ENCODE results near the gene CAMK1D. TPM values are rescaled to one million over a fixed set of nuclear protein-coding genes. Genes with fewer than 3 reads are reported as not detected.
"Not testable (repeated sequence)": the region's sequence is repeated elsewhere in the genome, so short reads cannot be mapped to it uniquely, and the experiment has no call there.

Gene CAMK1D
- total RNA-seq, 1 experiment from 2014 or later = 6.3 TPM

- H3K4me2 ChIP-seq (ENCODE audit: insufficient read depth, insufficient read length, low read length) = no peak overlapping the region
- no peaks in the 10 kb centered on the region for H3K27me3 ChIP-seq (ENCODE audit: insufficient read depth, low read length)
- no peaks in the 10 kb centered on the region for H3K4me1 Mint-ChIP-seq
- H3K18ac ChIP-seq (ENCODE audit: insufficient read length, low read depth, low read length) = no peak overlapping the region
- no peak overlapping the region for H3K56ac ChIP-seq (ENCODE audit: insufficient read length, low read depth, low read length)
- no peaks in the 10 kb centered on the region for H4K20me1 ChIP-seq (ENCODE audit: control insufficient read depth, insufficient read depth, insufficient read length)
- no peak overlapping the region for H3T11ph ChIP-seq (ENCODE audit: low read length)
- peaks cover 0 to 2% of the 10 kb centered on the region in 2 experiments; a peak in 3 of 5 replicates for H3K9me3 Mint-ChIP-seq
- TF ChIP-seq CTCF (conservative IDR thresholded peaks at IDR 0.05) = no peak
- H2AK5ac ChIP-seq (ENCODE audit: insufficient read length, low read length) = no peak overlapping the region
- H3K23ac ChIP-seq (ENCODE audit: insufficient read length, low read depth, low read length) = no peak overlapping the region
- H2AFZ ChIP-seq (ENCODE audit: low read length) = no peak overlapping the region
- no peak overlapping the region for H2BK15ac ChIP-seq (ENCODE audit: low read depth, low read length)
- no peak overlapping the region for H3K4me3 Mint-ChIP-seq
- no peaks in the 10 kb centered on the region for H3K36me3 Mint-ChIP-seq (ENCODE audit: insufficient read depth in 1 of 3, low read depth in 3 of 3)
- peak overlapping the region in 1 of 3 experiments; percentile 18; a peak in 1 of 7 replicates for H3K27ac Mint-ChIP-seq
- H3K79me2 ChIP-seq (ENCODE audit: insufficient read depth, low read length) = no peaks in the 10 kb centered on the region
- H3K23me2 ChIP-seq (ENCODE audit: insufficient read length, low read depth, low read length, poor library complexity, severe bottlenecking) = no peaks in the 10 kb centered on the region
- H3K27ac ChIP-seq (ENCODE audit: insufficient read length, low read depth, low read length) = no peak overlapping the region
- H3K9ac ChIP-seq (ENCODE audit: extremely low read depth, insufficient read length, low read length) = no peak overlapping the region
- no peak overlapping the region for H4K8ac ChIP-seq (replicated peaks; ENCODE audit: insufficient read length, low read depth, low read length)
- H3K4me1 ChIP-seq (ENCODE audit: insufficient read depth, low read length) = no peaks in the 10 kb centered on the region
- no peaks in the 10 kb centered on the region for H3K79me1 ChIP-seq (ENCODE audit: insufficient read depth, low read depth, low read length, poor library complexity, severe bottlenecking)
- peaks cover 21% of the 10 kb centered on the region for H3K27me3 Mint-ChIP-seq (ENCODE audit: low read depth)
- no peak overlapping the region for H2BK20ac ChIP-seq (ENCODE audit: low read depth, low read length, poor library complexity, severe bottlenecking)
- no peak overlapping the region for H4K5ac ChIP-seq (ENCODE audit: insufficient read length, low read depth, low read length)
- no peak overlapping the region for H2BK120ac ChIP-seq (ENCODE audit: low read depth, low read length, poor library complexity, severe bottlenecking)
- WGBS (ENCODE audit: extremely low coverage, insufficient read length, low lambda C conversion rate) = no CpG with 5 or more reads among the region's 3 CpGs
- no peak overlapping the region for H4K91ac ChIP-seq (ENCODE audit: insufficient read length, low read depth, low read length)
- H3K14ac ChIP-seq (ENCODE audit: insufficient read depth, low read length) = no peak overlapping the region
- no peak overlapping the region for H2BK12ac ChIP-seq (ENCODE audit: insufficient read length, low read depth, low read length)
- no peak overlapping the region for H2BK5ac ChIP-seq (ENCODE audit: insufficient read length, low read length)
- no peak overlapping the region for H3K4ac ChIP-seq (ENCODE audit: low read depth, low read length)
- DNase-seq = no peak
- H3K9me3 ChIP-seq (ENCODE audit: control insufficient read depth, low read depth, low read length) = no peaks in the 10 kb centered on the region
Measured at GRCh38 chr10:12862459-12862858, 513.1 kb downstream of the CAMK1D start.

GRCh38 chr10:12865515-12865914 is 516.2 kb downstream of the CAMK1D start:
- H2BK5ac ChIP-seq (ENCODE audit: insufficient read length, low read length); H3K79me2 ChIP-seq (ENCODE audit: insufficient read depth, low read length); DNase-seq; H3K18ac ChIP-seq (ENCODE audit: insufficient read length, low read depth, low read length); H3K4ac ChIP-seq (ENCODE audit: low read depth, low read length); H3K27me3 Mint-ChIP-seq (ENCODE audit: low read depth); H3K4me3 Mint-ChIP-seq; H3K9ac ChIP-seq (ENCODE audit: extremely low read depth, insufficient read length, low read length); H3K4me1 ChIP-seq (ENCODE audit: insufficient read depth, low read length); H2AK5ac ChIP-seq (ENCODE audit: insufficient read length, low read length); H3K27ac ChIP-seq (ENCODE audit: insufficient read length, low read depth, low read length); H3K4me2 ChIP-seq (ENCODE audit: insufficient read depth, insufficient read length, low read length); H3K27ac Mint-ChIP-seq; H4K91ac ChIP-seq (ENCODE audit: insufficient read length, low read depth, low read length); H3K9me3 Mint-ChIP-seq; H2BK20ac ChIP-seq (ENCODE audit: low read depth, low read length, poor library complexity, severe bottlenecking); H3K27me3 ChIP-seq (ENCODE audit: insufficient read depth, low read length); H4K8ac ChIP-seq (replicated peaks; ENCODE audit: insufficient read length, low read depth, low read length); H2AFZ ChIP-seq (ENCODE audit: low read length); H4K5ac ChIP-seq (ENCODE audit: insufficient read length, low read depth, low read length); H3K36me3 Mint-ChIP-seq (ENCODE audit: insufficient read depth in 1 of 3, low read depth in 3 of 3); H2BK120ac ChIP-seq (ENCODE audit: low read depth, low read length, poor library complexity, severe bottlenecking); H2BK15ac ChIP-seq (ENCODE audit: low read depth, low read length); H3K56ac ChIP-seq (ENCODE audit: insufficient read length, low read depth, low read length); H3K4me1 Mint-ChIP-seq; H3T11ph ChIP-seq (ENCODE audit: low read length); H3K79me1 ChIP-seq (ENCODE audit: insufficient read depth, low read depth, low read length, poor library complexity, severe bottlenecking); H3K23me2 ChIP-seq (ENCODE audit: insufficient read length, low read depth, low read length, poor library complexity, severe bottlenecking); H2BK12ac ChIP-seq (ENCODE audit: insufficient read length, low read depth, low read length); H3K23ac ChIP-seq (ENCODE audit: insufficient read length, low read depth, low read length); H3K9me3 ChIP-seq (ENCODE audit: control insufficient read depth, low read depth, low read length); H4K20me1 ChIP-seq (ENCODE audit: control insufficient read depth, insufficient read depth, insufficient read length); H3K14ac ChIP-seq (ENCODE audit: insufficient read depth, low read length): not testable (repeated sequence)
- no CpG with 5 or more reads among the region's 6 CpGs for WGBS (ENCODE audit: extremely low coverage, insufficient read length, low lambda C conversion rate)

All from H9 (cell line).